Fibroblast of mammary gland (primary cell): ENCODE results near the gene OPCML.

ENCODE experiments used
- DNase-seq: peaks from one replicate; pipeline ENCODE4 v3.0.0-alpha.2; 2010; ENCODE audit warnings: low read depth
- H3K4me3 ChIP-seq: 2 replicates; pipeline ENCODE4 v1.5.1; 2011; ENCODE audit warnings: low read depth, mild to moderate bottlenecking, low read length, moderate library complexity; ENCODE audit not compliant: control insufficient read depth
- TF ChIP-seq, protein P1 (sequence below): conservative IDR thresholded peaks from 2 replicates; pipeline ENCODE4 v1.5.1; 2011; ENCODE audit warnings: low read depth, low read length, inconsistent platforms; ENCODE audit not compliant: control insufficient read depth, insufficient read depth

The OPCML gene

DNA sequence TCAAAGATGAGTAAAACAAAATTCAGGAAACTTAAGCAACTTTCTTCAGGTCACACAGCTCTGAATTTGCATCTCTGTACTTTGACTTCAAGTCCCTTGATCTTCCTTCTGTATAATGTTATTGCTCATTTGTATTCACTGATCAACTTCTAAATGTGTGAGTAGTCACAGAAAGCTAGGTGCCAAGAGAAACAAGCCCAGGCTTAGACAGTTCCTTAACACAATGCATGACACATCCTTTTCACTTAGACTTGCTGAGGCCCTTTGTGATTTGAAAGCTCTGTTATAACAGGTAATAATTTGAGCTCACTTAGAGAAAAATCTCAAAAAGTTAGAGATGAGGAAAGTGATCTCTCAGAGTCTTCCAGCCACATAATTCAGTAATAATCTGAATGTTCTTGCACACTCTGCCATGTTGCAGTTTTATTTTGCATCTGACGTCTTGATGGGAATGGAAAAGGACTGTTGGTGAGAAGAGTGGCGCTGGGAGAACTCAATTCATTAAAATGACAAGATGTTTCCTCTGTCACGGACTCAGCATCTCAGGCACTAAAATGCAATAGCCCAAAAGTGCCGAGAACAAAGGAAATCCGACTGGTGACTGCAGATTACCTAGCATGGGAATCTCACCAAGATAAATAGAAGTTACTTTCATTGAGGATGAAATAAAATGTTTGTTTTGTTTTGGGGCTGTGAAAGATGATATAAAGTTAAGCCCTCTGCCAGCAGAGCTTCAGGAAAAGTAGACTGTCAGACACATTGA, 665.3 kb downstream of the OPCML start:
- no peak overlapping the region for H3K4me3 ChIP-seq
- TF ChIP-seq, protein P1, sequence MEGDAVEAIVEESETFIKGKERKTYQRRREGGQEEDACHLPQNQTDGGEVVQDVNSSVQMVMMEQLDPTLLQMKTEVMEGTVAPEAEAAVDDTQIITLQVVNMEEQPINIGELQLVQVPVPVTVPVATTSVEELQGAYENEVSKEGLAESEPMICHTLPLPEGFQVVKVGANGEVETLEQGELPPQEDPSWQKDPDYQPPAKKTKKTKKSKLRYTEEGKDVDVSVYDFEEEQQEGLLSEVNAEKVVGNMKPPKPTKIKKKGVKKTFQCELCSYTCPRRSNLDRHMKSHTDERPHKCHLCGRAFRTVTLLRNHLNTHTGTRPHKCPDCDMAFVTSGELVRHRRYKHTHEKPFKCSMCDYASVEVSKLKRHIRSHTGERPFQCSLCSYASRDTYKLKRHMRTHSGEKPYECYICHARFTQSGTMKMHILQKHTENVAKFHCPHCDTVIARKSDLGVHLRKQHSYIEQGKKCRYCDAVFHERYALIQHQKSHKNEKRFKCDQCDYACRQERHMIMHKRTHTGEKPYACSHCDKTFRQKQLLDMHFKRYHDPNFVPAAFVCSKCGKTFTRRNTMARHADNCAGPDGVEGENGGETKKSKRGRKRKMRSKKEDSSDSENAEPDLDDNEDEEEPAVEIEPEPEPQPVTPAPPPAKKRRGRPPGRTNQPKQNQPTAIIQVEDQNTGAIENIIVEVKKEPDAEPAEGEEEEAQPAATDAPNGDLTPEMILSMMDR = no peak
- DNase-seq = no peak

DNA sequence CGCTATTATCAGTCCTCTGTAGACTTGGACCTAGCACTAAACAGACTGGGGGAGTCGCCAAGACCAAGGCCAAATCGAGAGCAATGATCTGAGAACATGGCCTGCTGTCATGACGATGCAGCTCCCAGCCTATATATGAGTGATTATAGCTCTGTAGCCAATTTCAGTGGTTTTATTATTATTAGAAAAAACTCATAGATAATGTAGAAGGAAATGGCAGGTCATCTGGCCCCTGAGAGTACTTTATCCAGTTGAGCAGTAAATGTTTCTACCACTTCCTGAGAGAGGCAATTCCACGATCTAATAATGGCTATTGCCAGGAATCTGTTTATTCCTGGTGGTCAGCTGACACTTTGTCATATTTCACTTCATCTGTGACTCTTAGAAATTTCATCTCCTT, 666.7 kb downstream of the OPCML start:
- DNase-seq = no peak
- TF ChIP-seq, protein P1 = no peak
- no peak overlapping the region for H3K4me3 ChIP-seq

DNA sequence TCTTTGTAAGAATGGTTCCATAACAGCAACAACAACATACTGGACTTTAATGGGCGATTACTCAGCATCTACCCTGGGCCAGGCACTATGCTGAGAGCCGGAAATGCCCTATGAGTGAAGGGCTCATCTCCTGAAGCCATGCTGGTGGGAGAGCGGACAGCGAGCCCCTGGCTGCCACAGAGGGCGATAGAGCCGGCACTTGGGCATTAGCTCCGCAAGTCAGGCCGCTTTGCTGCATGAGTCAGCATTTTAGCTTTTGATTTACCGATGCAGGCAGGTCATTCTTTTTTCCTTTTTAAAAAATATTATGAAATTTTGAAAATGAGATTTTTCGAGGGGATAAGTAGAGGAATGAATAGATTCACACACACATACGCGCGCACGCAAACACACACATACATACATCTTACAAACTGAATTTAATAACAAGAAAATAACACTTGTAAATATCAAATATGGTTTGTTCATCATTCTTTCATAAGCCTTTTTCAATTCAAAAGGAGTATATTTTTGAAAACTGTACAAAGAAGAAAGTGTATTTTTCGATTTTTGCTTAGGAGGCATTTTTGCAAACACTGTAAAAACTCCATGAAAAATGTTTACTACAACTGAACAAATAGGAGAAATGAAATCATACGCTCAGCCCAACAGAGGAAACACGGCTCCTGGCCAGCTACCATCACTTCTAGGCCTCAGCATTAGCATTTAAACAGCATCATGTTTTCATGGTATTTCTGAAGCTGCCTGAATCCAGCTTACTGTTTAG, 667.3 kb downstream of the OPCML start:
- H3K4me3 ChIP-seq = no peak overlapping the region
- DNase-seq = no peak
- TF ChIP-seq, protein P1 = no peak

DNA sequence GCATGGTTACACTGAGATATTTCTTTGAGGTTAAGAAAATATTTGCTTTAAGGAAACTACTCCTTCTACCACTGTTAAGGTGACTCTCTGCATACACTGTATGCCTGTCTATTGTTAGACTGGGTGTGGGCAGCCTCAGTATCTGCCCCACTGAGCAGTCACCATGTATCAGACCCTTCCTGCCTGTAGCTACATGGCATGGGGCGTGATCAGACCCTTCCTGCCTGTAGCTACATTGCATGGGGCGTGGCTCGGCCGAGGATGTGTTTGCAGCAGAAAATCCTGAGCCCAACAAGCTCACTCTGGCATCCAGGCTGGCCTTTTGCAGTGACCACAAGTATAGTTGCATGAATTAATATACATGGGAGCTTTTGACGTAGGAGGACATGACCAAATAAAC, 669.4 kb downstream of the OPCML start:
- DNase-seq = no peak
- TF ChIP-seq, protein P1 = no peak
- H3K4me3 ChIP-seq = no peak overlapping the region

DNA sequence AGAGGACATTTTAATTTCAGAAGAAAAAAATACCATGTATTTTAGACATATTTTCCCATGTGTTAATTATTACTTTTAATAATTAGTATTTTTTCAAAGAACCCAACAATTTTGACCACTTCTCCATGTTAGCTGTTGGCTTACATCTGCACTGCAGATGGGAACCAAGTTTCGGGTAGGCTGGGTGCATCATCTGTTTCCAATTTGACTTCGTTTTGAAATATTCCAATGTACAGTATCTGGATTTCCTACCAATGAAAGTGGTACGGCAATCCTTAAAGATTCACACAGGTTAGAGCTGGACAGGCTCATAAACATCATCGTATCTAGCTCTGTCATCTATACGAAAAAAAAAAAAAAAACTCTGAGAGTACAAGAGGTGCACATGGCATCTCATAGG, 670.2 kb downstream of the OPCML start:
- no peak for DNase-seq
- no peak overlapping the region for H3K4me3 ChIP-seq
- TF ChIP-seq, protein P1 = no peak

DNA sequence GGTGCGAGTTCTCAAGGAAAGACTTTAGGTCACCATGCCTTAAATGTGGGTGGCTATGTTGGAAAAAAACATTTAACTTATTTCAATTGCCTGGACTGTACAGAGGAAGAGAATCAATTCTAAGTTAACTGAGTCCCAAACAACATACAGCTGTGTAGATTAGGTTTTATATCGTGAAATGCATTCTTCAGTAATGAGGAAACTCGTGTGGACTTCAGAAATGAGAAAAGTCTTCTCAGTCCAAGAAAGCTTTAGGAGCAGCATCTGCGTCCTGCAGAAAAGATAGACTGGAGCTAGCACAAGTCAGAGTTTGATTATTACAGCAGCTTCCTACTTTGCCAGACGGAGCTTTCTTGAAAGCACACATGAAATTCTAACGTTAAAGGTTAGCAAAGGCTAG, 673.0 kb downstream of the OPCML start:
- H3K4me3 ChIP-seq = no peak overlapping the region
- TF ChIP-seq, protein P1 = no peak
- DNase-seq = no peak
